Osteoblast (primary cell): Measurements from ENCODE around the gene C13orf46. TPM values are rescaled to one million over a fixed set of nuclear protein-coding genes. Genes with fewer than 3 reads are reported as not detected.

Source experiments
- DNase-seq: peaks from one replicate; pipeline ENCODE4 v3.0.0; 2011; ENCODE audit warnings: low spot score, mixed read lengths; ENCODE audit not compliant: insufficient read length; ENCODE audit errors: missing footprints
- H2AFZ ChIP-seq: 2 replicates; pipeline ENCODE4 v1.6.0; 2011; ENCODE audit warnings: mild to moderate bottlenecking, low read length
- H3K27ac ChIP-seq: 2 replicates; pipeline ENCODE4 v1.5.1; 2011; ENCODE audit warnings: mild to moderate bottlenecking, low read depth, low read length, moderate library complexity
- H3K27me3 ChIP-seq: 2 replicates; pipeline ENCODE4 v1.6.0; 2012; ENCODE audit warnings: mild to moderate bottlenecking, control low read depth, inconsistent platforms, low read length, moderate library complexity; ENCODE audit not compliant: insufficient read depth
- H3K36me3 ChIP-seq: 2 replicates; pipeline ENCODE4 v1.5.1; 2011; ENCODE audit warnings: mild to moderate bottlenecking, low read length, control low read depth, moderate library complexity; ENCODE audit not compliant: insufficient read depth
- H3K4me1 ChIP-seq: 2 replicates; pipeline ENCODE4 v1.5.1; 2011; ENCODE audit warnings: mild to moderate bottlenecking, low read length, control low read depth, moderate library complexity; ENCODE audit not compliant: insufficient read depth
- H3K4me2 ChIP-seq: 2 replicates; pipeline ENCODE4 v1.6.0; 2011; ENCODE audit warnings: mild to moderate bottlenecking, low read length; ENCODE audit not compliant: insufficient read depth
- H3K4me3 ChIP-seq: fragments of 200-600 bp; sonication (generic); 3 replicates; pipeline ENCODE4 v1.5.1; 2012; ENCODE audit warnings: mild to moderate bottlenecking, low read length, inconsistent platforms; ENCODE audit not compliant: insufficient read depth
- H3K79me2 ChIP-seq: 2 replicates; pipeline ENCODE4 v1.6.0; 2012; ENCODE audit warnings: mild to moderate bottlenecking, low read length, control low read depth, inconsistent platforms; ENCODE audit not compliant: insufficient read depth
- H3K9me3 ChIP-seq: 2 replicates; pipeline ENCODE4 v1.5.1; 2011; ENCODE audit warnings: low read depth, low read length, control low read depth
- H4K20me1 ChIP-seq: 2 replicates; pipeline ENCODE4 v1.6.0; 2012; ENCODE audit warnings: mild to moderate bottlenecking, low read length, control low read depth; ENCODE audit not compliant: insufficient read depth
- total RNA-seq: library from RNA; depleted of rRNA; stranded (reverse); fragments of >200 nt; gene quantifications from 2 replicates; pipeline ENCODE4 v1.2.3, GENCODE V29; 2012
- TF ChIP-seq, protein P1 (sequence below): IDR thresholded peaks from 2 replicates; pipeline ENCODE4 v1.5.1; 2011; ENCODE audit warnings: mild to moderate bottlenecking, low read depth, low read length, moderate library complexity; ENCODE audit errors: extremely low read depth

The C13orf46 gene
- total RNA-seq = 0.36 and 0.59 TPM in 2 replicates

GRCh38 chr13:113973218-113974164, at the start of gene C13orf46:
Gene C13orf46 (minus strand): TSS chr13:113974076. CDS start chr13:113973997, 79 bp downstream.
- DNase-seq = no peak
- no peak within 1 kb of the TSS for H3K4me2 ChIP-seq
- H3K79me2 ChIP-seq = peaks cover 3% of the 10 kb centered on the region
- no peak within 1 kb of the TSS for H2AFZ ChIP-seq
- no peak within 1 kb of the TSS for H3K4me3 ChIP-seq
- H4K20me1 ChIP-seq = peaks cover 3% of the 10 kb centered on the region
- H3K27me3 ChIP-seq = no peaks in the 10 kb centered on the region
- TF ChIP-seq, protein P1, sequence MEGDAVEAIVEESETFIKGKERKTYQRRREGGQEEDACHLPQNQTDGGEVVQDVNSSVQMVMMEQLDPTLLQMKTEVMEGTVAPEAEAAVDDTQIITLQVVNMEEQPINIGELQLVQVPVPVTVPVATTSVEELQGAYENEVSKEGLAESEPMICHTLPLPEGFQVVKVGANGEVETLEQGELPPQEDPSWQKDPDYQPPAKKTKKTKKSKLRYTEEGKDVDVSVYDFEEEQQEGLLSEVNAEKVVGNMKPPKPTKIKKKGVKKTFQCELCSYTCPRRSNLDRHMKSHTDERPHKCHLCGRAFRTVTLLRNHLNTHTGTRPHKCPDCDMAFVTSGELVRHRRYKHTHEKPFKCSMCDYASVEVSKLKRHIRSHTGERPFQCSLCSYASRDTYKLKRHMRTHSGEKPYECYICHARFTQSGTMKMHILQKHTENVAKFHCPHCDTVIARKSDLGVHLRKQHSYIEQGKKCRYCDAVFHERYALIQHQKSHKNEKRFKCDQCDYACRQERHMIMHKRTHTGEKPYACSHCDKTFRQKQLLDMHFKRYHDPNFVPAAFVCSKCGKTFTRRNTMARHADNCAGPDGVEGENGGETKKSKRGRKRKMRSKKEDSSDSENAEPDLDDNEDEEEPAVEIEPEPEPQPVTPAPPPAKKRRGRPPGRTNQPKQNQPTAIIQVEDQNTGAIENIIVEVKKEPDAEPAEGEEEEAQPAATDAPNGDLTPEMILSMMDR = no peak
- no peaks in the 10 kb centered on the region for H3K9me3 ChIP-seq
- H3K4me1 ChIP-seq = peaks cover 18% of the 10 kb centered on the region
- peaks cover 49% of the 10 kb centered on the region for H3K36me3 ChIP-seq
- H3K27ac ChIP-seq = no peak within 1 kb of the TSS

DNA sequence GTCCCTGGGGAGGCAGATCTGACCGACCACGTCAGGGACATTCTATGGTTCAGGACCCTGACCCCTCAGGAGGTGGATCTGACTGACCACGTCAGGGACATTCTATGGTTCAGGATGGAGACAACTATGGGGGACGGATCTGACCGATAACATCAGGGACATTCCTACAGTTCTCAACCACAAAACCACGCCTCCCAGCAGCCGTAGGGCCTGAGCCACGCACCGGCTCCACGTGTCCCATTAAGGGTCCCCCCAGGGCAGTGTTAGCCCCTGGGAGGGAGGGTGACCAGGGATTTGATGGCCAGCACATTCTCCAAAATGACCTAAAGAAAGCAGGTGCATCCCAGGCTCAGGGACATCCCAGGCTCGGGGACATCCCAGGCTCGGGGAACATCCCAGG, 49.0 kb upstream of the C13orf46 start:
- no peak overlapping the region for H3K4me2 ChIP-seq
- H3K36me3 ChIP-seq = peaks cover 89% of the 10 kb centered on the region
- H3K79me2 ChIP-seq = peaks cover 50% of the 10 kb centered on the region
- DNase-seq = no peak
- H3K27ac ChIP-seq = no peak overlapping the region
- no peaks in the 10 kb centered on the region for H3K9me3 ChIP-seq
- no peak overlapping the region for H2AFZ ChIP-seq
- H3K4me1 ChIP-seq = peaks cover 14% of the 10 kb centered on the region
- TF ChIP-seq, protein P1 = no peak
- no peaks in the 10 kb centered on the region for H3K27me3 ChIP-seq
- peaks cover 17% of the 10 kb centered on the region for H4K20me1 ChIP-seq
- no peak overlapping the region for H3K4me3 ChIP-seq

- no peak for DNase-seq
- H3K27ac ChIP-seq = no peak overlapping the region
- TF ChIP-seq, protein P1 = no peak
- H4K20me1 ChIP-seq = peaks cover 17% of the 10 kb centered on the region
- H3K4me2 ChIP-seq = no peak overlapping the region
- H3K36me3 ChIP-seq = peaks cover 89% of the 10 kb centered on the region
- H2AFZ ChIP-seq = no peak overlapping the region
- peaks cover 48% of the 10 kb centered on the region for H3K79me2 ChIP-seq
- H3K4me3 ChIP-seq = no peak overlapping the region
- H3K27me3 ChIP-seq = no peaks in the 10 kb centered on the region
- no peaks in the 10 kb centered on the region for H3K9me3 ChIP-seq
- H3K4me1 ChIP-seq = peaks cover 8% of the 10 kb centered on the region
Measured at GRCh38 chr13:114022309-114022669, 48.4 kb upstream of the C13orf46 start.
